Brain microvascular endothelial cell (primary cell): ENCODE measurements around the gene NT5C1A.

Experiments used
- DNase-seq: peaks from one replicate; pipeline ENCODE4 v3.0.0-alpha.2; 2020
- H3K27ac ChIP-seq: fragments of 250-450 bp; sonication (Bioruptor Pico); 2 replicates; pipeline ENCODE4 v1.5.1; 2020; ENCODE audit warnings: mild to moderate bottlenecking, moderate library complexity
- H3K27me3 ChIP-seq: fragments of 250-450 bp; sonication (Bioruptor Pico); replicated peaks from 2 replicates; pipeline ENCODE4 v1.5.1; 2020; ENCODE audit warnings: mild to moderate bottlenecking
- H3K36me3 ChIP-seq: fragments of 250-450 bp; sonication (Bioruptor Pico); replicated peaks from 2 replicates; pipeline ENCODE4 v1.5.1; 2020; ENCODE audit warnings: mild to moderate bottlenecking
- H3K4me3 ChIP-seq: 2 replicates; pipeline ENCODE4 v1.5.1; 2011; ENCODE audit warnings: low read depth, mild to moderate bottlenecking, control low read depth, low read length, moderate library complexity
- in situ Hi-C: cut with HindIII; loops from 2 replicates; pipeline ENCODE4 v1.10.0; 2017; ENCODE audit warnings: low sequenced_read_pairs, low pct_ligation_motif_present
- TF ChIP-seq, protein P1 (sequence below): IDR thresholded peaks from 2 replicates; pipeline ENCODE4 v1.5.1; 2011; ENCODE audit warnings: low read depth, mild to moderate bottlenecking, moderate library complexity, low read length, control low read depth, inconsistent platforms; ENCODE audit errors: missing control alignments

The NT5C1A gene

DNA sequence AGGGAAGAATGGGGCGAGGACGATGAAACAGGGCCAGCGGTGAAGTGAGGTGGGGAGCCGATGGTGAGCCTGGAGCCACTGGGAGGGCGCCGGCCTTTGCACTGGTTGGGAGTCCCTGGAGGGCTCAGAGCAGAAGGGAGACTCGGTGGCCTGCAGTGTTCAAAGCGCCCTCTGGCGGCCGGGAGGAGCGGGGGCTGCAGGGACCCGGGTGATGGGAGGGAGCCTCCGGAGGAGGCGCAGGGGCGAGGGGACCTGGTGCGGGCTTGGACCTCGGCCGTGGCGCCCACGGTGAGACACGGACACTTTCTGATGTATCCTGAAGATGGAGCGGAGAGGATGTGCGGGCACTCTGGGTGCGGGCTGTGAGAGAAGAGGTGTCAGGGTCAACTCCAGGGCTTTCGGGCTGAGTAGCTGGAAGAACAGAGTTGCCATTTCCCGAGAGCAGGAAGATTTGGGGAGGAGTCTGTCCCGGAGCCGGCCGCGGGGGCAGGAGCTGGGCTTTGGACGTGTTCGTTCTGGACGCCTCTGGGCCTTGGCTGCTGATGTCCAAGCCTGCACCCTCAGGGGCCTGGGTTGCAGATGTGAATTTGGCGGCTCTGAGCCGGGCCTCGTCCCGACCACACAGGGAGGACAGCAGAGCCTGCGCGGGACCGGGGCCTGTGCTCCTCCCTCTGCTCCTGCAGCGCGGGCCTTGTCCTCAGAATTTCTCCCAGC is 62.1 kb downstream of the NT5C1A start:
- H3K27ac ChIP-seq = no peak overlapping the region
- no peaks in the 10 kb centered on the region for H3K36me3 ChIP-seq
- no peak for DNase-seq
- TF ChIP-seq, protein P1, sequence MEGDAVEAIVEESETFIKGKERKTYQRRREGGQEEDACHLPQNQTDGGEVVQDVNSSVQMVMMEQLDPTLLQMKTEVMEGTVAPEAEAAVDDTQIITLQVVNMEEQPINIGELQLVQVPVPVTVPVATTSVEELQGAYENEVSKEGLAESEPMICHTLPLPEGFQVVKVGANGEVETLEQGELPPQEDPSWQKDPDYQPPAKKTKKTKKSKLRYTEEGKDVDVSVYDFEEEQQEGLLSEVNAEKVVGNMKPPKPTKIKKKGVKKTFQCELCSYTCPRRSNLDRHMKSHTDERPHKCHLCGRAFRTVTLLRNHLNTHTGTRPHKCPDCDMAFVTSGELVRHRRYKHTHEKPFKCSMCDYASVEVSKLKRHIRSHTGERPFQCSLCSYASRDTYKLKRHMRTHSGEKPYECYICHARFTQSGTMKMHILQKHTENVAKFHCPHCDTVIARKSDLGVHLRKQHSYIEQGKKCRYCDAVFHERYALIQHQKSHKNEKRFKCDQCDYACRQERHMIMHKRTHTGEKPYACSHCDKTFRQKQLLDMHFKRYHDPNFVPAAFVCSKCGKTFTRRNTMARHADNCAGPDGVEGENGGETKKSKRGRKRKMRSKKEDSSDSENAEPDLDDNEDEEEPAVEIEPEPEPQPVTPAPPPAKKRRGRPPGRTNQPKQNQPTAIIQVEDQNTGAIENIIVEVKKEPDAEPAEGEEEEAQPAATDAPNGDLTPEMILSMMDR = peak; percentile 71
- in situ Hi-C loops = no loop called here
- no peak overlapping the region for H3K4me3 ChIP-seq
- H3K27me3 ChIP-seq = no peaks in the 10 kb centered on the region
